ENCODE results near the gene ROR2.
"Not testable (repeated sequence)": the region's sequence is repeated elsewhere in the genome, so short reads cannot be mapped to it uniquely, and the experiment has no call there.

Gene ROR2

DNA sequence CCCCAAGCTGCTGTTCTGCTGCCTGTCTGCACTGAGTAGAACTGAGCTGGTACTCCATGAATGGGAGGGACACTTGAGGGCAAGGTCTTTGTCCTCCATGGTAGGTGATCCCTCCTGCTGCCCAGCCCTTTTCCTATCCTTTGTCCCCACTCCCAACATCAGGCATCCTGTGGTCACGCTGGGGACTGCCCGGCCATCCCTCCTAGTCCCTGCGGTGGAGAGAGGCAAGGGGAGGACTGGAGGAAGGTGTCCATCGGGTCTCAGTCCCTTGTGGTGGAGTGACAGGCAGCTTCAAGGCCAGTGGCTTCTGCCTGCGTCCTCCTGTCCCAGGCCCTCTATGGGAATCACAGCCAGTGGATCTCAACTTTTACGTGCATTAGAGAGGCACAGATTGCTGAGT lies 25.9 kb downstream of the ROR2 start:
- H3K4me3 ChIP-seq (ENCODE audit: low read depth, low read length), result no peak overlapping the region

DNA sequence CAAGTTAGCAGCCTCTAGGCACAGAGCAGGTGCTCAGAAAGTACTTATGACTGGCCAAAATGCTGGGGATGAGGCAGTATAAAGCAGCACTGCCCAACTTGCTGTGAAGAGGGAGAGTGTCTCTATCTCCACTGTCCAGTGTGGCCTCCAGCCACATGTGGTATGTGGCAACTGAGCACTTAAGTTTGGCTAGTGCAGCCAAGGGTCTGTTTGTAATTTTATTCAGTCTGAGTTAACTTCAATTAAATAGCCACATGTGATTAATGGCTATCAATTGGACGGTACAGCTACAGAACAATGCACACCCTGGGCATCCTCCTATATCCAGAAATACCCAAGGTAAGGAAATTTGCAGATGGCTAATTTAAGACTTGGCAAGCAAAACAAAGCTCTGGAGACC lies 26.9 kb downstream of the ROR2 start:
- H3K4me3 ChIP-seq (ENCODE audit: low read depth, low read length), result no peak overlapping the region

DNA sequence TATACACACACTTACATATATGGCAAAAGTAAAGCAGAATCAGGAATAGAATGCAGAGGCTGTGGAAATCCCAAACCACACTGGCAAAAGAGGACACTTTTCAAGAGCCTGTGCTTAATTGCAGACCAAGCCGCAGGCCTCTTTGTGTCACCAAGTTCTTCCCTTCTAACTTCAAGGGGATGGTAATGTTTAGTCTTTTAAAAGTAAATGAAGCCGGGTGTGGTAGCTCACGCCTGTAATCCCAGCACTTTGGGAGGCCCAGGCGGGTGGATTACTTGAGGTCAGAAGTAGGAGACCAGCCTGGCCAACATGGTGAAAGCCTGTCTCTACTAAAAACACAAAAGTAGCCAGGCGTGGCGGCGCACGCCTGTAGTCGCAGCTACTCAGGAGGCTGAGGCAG lies 28.7 kb downstream of the ROR2 start:
- no peak overlapping the region for H3K4me3 ChIP-seq (ENCODE audit: low read depth, low read length)

DNA sequence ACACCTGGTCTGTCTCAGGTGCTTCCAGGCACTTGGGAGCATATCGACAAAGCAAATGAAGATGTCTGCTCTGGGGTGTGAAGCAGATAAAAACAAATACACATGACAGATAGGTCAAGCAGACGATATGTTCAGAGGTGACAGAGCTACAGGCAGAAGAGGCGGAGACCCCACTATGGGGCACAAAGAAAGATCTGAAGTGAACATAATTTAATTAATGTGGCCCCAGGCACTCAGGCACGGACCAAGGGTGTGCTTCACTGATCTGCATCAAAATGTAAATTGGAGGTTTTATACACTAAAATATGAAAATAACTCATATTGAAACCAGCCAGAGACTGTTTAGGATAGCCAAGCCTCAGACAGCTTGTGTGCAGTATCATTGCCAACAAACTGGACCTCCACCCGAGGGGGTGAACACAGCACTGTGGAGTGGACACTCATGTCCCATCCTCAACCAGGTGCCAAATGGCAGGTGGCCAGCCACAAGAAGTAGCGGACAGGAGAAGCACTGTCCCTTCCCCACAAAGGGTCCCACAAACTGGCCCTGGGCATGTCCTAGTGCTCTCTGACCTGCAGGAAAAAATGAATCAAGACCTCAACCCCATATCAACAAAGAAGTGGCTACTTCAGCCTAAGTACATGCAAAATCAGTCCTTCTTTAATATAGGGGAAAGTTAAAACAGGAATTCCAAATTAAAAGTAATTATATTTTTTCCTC lies 29.2 kb downstream of the ROR2 start:
- H3K4me3 ChIP-seq (ENCODE audit: low read depth, low read length), result no peak overlapping the region

GRCh38 chr9:91919621-91920020 lies 30.4 kb downstream of the ROR2 start:
- no peak overlapping the region for H3K4me3 ChIP-seq (ENCODE audit: low read depth, low read length)

DNA sequence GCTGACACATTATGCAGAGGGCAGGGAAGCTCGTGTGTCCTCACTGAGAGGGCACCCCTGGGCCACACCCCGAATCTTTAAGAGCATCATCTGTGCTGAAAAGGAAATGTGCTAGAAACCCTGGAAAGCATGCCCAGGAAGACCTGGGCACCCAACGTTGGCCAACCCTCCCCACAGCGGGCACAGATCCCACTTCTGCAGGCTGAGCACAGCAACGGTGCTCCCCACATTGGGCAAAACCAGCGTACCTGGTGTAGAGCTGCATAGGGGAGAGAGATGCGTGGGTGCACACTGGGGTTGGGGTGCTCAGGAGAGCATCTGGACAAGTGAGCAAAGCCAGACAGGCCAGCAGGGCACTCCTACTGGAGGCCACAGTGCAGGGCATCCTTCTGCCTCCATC lies 32.6 kb downstream of the ROR2 start:
- H3K4me3 ChIP-seq (ENCODE audit: low read depth, low read length), result no peak overlapping the region

GRCh38 chr9:91915524-91916263 lies 34.3 kb downstream of the ROR2 start:
- H3K4me3 ChIP-seq (ENCODE audit: low read depth, low read length), result no peak overlapping the region

- no peak overlapping the region for H3K4me3 ChIP-seq (ENCODE audit: low read depth, low read length)
Observed at GRCh38 chr9:91914937-91915336, 35.1 kb downstream of the ROR2 start.

- H3K4me3 ChIP-seq (ENCODE audit: low read depth, low read length), result no peak overlapping the region
Observed at GRCh38 chr9:91914404-91914803, 35.6 kb downstream of the ROR2 start.

DNA sequence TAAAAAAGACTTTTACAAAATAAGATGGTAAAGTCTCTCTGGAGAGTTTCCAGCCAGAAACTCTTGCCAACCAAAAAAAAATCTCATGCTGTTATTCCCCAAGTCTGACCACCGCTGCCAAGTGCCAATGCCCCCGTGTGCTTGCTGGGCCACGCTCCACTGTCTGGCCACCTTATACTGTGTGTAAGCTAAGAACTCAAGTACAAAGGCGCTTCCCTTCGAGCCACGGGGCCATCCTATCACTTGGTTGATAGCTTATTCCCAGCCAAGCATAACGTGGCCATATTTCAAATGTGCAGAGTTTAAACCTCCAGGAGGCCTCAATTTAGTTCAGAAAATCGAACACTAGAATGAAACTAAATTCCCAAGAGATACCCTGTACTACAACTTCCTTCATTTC lies 36.0 kb downstream of the ROR2 start:
- H3K4me3 ChIP-seq (ENCODE audit: low read depth, low read length), result no peak overlapping the region

DNA sequence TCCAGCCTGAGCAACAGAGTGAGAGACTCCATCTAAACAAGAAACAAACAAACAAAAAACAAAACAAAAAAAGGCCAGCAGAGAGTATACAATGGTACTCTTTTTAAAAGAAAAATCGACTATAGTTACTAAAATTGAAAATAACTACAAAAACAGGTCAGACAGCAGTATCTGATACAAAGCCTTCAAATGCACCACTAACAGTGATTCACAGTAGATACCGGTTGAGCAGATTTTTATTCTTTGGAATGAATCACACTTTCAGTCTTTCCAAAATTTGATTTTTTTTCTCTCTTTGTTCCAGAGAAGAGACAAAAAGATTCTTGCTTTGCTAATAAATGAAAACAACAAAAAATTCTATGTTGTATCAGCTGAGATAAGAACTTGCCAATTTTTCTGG lies 36.9 kb downstream of the ROR2 start:
- H3K4me3 ChIP-seq (ENCODE audit: low read depth, low read length), result no peak overlapping the region

- H3K4me3 ChIP-seq (ENCODE audit: low read depth, low read length), result no peak overlapping the region
Observed at GRCh38 chr9:91911657-91912056, 38.4 kb downstream of the ROR2 start.

DNA sequence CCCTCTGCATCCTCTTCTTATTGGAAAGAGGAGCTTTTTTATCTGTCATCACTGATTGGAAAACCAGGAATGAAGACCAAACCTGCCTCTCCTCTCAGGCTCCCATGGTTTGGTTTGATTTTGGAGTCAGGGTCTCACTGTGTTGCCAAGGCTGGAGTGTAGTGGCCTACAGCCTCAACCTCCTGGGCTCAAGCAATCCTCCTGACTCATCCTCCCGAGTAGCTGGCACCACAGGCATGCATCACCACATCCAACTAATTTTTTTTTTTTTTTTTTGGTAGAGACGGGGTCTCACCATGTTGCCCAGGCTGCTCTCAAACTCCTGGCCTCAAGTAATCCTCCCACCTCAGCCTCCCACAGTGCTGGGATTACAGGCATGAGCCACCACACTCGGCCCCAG lies 40.8 kb downstream of the ROR2 start:
- H3K4me3 ChIP-seq (ENCODE audit: low read depth, low read length), result not testable (repeated sequence)

DNA sequence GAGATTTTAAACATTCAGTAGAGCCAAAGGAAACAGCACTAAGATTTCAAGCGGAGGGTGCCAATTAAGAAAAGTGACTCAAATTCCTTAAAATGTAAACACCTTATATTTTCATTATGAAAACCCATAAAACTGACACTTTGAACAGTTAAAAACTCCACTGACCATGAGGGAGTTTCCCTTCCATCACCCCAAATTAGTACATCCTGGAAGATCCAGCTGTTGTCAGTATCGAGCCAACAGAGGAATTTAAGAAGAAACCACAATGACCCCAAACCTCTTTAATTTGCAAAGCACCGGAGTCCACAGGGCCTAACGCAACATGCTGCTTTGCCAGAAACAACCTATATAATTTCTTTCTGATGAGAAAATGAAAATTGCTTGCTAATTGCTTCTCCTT lies 41.3 kb downstream of the ROR2 start:
- no peak overlapping the region for H3K4me3 ChIP-seq (ENCODE audit: low read depth, low read length)

DNA sequence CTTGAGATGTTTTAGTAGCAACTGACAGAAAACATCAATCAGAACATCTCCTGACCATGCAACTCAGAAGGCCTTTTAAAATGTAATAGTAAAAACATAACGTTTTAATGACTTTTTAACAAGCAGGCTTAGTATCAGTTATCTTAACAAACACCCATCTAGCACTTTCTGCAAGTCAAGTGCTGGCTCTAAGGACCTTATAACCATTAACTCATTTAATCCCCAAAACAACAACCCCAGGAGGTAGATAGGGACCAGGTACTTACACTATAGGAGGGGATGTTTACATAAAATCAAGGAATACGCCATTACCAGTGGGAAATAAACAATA lies 41.8 kb downstream of the ROR2 start:
- H3K4me3 ChIP-seq (ENCODE audit: low read depth, low read length), result no peak overlapping the region

DNA sequence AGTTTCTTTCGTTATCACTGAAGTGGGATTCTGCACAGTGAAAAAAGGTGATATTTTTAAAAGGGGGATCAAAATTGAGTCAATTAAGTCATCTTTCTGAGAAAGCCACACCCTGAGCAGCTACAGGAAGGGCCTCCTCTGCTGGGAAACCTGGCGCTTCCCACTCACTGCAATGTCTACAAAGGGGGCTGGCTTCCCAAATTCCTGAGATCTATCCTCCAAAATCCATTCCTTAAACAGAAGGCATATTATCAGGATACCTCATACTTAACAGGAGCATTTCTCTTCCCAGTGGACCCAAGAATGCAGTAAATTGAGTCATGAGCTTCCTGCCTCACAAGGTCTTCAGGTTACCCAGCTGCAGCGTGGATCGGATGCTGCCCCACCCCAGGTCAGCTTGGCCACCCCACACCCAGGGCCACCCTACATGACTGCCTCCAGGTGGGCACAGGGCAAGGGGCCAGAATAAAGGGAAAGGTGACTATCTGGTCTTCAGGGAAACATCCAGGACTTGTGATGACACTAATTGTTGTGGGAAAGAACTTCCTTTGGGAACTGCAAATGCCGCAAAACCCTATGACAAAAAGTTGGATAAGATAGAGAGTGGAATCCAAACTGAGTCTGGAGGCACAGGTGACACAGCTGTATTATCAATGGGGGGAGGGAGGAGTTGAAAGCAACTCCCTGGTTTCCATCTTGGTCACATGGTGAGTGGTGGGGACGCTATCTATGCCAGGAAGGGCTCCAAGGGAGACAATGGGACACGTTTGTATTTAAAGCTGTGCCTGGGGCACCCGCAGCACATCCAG lies 42.3 kb downstream of the ROR2 start:
- no peak overlapping the region for H3K4me3 ChIP-seq (ENCODE audit: low read depth, low read length)

- H3K4me3 ChIP-seq (ENCODE audit: low read depth, low read length), result no peak overlapping the region
Observed at GRCh38 chr9:91905991-91906469, 44.0 kb downstream of the ROR2 start.

DNA sequence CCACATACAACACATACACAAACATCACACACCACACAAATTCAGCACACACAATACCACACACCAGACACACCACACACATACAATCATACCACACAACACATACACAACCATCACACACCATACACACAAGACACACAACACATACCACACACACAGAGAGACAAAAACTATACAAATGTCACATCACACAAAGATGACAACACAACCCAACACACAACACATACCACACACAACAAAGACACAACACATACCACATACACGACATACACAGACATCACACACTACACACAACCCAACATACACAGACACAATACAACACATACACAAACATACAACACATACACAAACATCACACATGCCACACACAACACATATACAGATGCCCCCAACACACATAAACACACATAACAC lies 44.8 kb downstream of the ROR2 start:
- no peak overlapping the region for H3K4me3 ChIP-seq (ENCODE audit: low read depth, low read length)

DNA sequence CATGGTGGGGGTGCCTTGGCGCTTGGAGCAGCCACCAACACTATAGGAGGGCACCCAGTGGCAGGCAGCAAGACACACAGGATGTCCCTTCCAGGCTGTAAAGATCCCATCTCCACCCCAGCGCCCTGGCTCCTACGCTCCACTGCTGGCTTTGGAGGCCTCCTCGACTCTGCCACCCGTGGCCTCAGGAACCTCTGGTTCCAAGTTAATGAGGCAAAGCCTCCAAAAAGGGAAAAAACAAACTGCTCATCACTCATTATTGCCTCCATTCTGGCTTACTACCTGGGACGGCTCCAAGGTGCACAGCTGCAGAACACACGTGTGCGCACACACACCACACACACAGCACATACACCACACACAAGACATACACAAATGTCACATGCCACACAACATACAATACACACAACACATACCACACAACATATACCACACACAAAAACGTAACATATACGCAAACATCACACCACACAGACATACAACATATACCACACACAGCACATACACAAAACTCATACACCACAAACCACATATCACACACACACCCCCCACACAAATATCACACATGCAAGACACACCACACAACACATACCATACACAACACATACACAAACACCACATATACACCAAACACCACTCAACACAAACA lies 45.3 kb downstream of the ROR2 start:
- no peak overlapping the region for H3K4me3 ChIP-seq (ENCODE audit: low read depth, low read length)

- no peak overlapping the region for H3K4me3 ChIP-seq (ENCODE audit: low read depth, low read length)
Observed at GRCh38 chr9:91903126-91903911, 46.7 kb downstream of the ROR2 start.
